ENCODE data around the gene USP34. TPM values are rescaled to one million over a fixed set of nuclear protein-coding genes. Genes with fewer than 3 reads are reported as not detected.
"Not testable (repeated sequence)": the region's sequence is repeated elsewhere in the genome, so short reads cannot be mapped to it uniquely, and the experiment has no call there.

USP34 gene
- polyA plus RNA-seq, 3 donors = 114 to 147 (median 141) TPM

DNA sequence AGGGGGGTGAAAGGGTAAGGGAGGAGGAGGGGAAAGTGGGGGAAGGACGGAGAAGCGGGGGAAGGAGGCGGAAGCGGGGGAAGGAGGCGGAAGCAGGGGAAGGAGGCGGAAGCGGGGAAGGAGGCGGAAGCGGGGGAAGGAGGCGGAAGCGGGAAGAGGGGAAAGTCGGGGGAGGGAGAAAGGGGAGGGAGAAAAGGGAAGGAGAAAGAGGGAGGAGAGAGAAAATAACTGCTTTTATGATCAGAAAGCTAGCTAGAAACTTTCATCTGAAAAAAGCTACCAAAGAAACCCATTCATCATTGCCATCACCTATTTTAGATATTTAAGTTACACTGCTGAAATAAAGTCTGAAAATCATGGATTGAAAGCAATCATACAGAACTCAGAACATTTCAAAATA lies 72.5 kb downstream of the USP34 start:
- no peak for DNase-seq (ENCODE audit: extremely low read depth in 1 of 11, low read depth in 9 of 11, low spot score in 4 of 11)

DNA sequence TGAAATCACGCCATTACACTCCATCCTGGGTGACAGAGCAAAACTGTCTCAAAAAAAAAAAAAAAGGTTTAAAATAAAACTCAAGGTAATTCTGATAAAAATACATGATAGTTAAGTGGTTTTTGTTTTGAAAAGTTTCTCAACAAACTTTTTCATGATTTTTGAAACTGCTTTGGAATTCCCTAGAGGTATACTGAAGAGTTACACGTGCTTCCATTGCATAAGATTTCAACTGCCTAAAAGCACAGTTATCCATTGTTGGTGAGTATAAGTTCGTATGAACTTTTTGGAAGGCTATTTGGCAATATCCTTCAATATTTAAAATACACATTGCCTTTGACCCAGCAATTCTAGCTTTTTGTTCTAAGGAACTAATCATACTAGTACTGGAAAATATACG lies 74.9 kb downstream of the USP34 start:
- DNase-seq (ENCODE audit: extremely low read depth in 1 of 11, low read depth in 9 of 11, low spot score in 4 of 11) = no peak

DNA sequence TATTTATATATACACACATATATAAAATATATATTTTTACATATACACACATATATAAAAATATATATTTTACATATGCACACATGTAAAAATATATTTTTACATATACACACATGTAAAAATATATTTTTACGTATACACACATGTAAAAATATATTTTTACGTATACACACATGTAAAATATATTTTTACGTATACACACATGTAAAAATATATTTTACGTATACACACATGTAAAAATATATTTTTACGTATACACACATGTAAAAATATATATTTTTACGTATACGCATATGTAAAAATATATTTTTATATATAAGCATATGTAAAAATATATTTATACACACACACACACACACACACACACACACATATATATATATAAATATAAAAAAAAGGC lies 83.3 kb downstream of the USP34 start:
- DNase-seq (ENCODE audit: extremely low read depth in 1 of 11, low read depth in 9 of 11, low spot score in 4 of 11) = not testable (repeated sequence)

DNA sequence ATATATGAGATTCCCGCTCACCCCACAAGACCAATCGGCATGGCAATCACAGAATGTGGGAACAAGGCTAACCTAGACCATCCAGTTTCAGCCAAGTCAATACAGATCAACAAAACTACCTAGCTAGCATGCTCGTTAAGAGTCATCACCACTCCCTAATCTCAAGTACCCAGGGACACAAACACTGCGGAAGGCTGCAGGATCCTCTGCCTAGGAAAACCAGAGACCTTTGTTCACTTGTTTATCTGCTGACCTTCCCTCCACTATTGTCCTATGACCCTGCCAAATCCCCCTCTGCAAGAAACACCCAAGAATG lies 90.0 kb downstream of the USP34 start:
- not testable (repeated sequence) for DNase-seq (ENCODE audit: extremely low read depth in 1 of 11, low read depth in 9 of 11, low spot score in 4 of 11)

DNA sequence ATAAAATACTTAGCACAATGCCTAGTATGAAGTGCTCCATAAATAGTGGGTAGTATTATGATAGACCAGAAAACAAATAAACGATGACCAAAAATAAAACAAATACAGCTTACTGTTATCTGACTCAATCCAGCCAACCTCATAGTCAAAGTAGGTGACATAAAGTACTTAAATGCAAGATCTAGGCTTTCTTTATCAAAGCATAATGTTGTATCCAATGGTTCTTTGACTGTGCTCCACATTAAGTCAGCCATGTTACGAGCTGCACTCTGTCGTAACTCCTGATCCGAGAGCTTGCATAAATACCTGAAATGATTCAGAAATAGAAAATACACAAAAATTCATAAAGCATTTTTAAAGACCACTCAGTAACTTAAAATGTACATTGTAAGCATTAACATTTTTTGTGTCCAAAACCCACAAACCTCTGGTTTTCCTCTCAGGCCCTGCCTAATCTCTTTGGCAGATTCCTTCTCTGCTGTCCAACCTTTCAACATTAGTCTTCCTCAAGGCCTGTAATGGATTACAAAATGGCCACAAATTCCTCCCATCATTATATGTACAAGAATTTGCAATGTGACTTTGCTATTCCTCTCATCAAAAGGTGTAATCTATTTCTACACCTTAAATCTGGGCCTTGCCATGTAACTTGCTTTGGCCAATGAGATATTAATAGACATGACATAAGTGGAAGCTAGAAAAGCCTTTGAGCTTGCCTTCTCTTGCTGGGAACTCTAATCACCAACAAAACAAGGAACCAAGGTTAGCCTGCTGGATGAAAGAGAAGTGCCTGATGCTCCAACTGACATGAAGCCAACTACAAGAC lies 90.6 kb downstream of the USP34 start:
- DNase-seq (ENCODE audit: extremely low read depth in 1 of 11, low read depth in 9 of 11, low spot score in 4 of 11) = no peak

DNA sequence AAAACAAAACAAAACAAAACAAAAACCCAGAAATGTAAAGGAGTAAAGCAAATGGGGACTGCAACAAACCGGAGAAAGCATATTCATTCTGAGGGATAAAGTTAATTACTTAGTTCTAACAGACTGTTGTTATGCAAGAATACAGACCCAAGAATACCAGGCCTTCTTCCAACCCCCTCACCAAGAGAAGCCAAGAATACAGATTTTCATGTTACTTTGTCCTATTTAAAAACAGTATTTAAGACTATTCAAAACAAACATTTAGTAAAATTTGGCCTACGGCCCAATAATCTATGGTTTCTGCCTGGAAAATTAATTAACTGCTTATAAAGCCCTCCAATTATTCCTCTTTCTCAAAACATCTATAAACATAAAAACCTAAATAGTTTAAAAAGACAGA lies 91.4 kb downstream of the USP34 start:
- DNase-seq (ENCODE audit: extremely low read depth in 1 of 11, low read depth in 9 of 11, low spot score in 4 of 11) = no peak

DNA sequence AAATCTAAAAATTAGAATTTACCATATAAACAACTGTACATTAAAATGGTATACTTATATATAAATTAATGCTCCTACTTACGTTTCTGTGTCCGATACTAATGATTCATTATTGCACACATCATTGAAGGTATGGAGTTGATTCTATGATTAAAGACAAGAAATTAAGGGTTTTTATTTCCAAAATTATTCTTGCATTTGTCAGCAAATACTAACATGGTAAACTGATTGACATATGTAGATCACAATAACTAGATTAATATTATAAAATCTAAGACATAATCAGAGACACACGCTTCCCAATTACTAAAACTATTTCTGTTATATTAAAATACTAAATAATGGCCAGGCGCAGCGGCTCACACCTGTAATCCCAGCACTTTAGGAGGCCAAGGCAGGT lies 92.6 kb downstream of the USP34 start:
- DNase-seq (ENCODE audit: extremely low read depth in 1 of 11, low read depth in 9 of 11, low spot score in 4 of 11) = no peak

DNA sequence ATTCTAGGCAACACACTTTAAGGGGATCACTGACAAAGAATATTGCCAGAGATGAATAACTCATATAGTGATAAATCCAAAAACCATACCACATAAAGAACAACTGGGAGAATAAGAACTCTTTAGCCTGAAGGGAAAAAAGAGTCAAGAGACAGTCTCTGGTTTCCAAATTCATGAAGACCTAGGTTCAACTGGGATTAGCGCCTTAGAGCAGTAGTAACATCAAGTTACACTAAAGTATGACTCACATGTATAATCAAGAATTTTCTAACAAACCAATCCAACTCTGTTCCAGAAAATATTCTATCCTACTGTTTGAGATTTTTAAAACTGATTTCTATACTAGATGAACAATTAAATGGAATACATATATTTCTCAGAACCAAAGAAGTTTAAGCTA lies 93.8 kb downstream of the USP34 start:
- no peak for DNase-seq (ENCODE audit: extremely low read depth in 1 of 11, low read depth in 9 of 11, low spot score in 4 of 11)

DNA sequence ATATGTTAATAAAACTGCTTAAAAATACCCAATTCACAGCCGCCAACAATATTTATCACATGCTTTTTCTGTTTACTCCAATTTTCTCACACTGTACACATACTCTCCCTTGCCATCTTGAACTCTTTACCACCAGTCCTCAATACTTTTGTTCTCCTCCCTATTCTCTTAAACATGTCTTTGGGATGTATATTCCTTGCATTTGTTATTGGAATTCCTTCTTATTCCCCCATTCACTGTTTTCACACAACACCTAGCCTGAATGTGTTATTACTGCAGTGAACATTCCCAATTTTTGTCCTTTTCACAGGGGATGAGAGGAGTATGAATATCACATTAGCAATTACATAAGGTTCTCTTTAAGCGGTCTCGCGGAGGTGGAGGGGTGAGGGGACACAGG lies 94.7 kb downstream of the USP34 start:
- DNase-seq (ENCODE audit: extremely low read depth in 1 of 11, low read depth in 9 of 11, low spot score in 4 of 11) = no peak

DNA sequence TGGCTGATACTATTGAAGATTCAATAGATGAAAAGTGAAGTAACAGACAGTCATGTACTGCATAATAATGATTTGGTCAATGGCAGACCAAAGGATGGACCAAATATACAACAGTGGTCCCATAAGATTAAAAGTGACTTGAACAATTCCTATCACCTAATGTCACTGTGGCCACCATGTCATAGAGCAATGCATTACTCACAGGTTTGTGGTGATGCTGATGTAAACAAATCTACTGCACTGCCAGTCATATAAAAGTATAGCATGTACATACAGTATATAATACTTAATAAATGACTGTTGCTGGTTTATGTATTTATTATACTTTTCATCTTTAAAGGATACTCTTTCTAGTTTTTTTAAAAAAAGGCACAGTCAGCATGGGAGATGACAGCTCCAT lies 99.9 kb downstream of the USP34 start:
- no peak for DNase-seq (ENCODE audit: extremely low read depth in 1 of 11, low read depth in 9 of 11, low spot score in 4 of 11)

DNA sequence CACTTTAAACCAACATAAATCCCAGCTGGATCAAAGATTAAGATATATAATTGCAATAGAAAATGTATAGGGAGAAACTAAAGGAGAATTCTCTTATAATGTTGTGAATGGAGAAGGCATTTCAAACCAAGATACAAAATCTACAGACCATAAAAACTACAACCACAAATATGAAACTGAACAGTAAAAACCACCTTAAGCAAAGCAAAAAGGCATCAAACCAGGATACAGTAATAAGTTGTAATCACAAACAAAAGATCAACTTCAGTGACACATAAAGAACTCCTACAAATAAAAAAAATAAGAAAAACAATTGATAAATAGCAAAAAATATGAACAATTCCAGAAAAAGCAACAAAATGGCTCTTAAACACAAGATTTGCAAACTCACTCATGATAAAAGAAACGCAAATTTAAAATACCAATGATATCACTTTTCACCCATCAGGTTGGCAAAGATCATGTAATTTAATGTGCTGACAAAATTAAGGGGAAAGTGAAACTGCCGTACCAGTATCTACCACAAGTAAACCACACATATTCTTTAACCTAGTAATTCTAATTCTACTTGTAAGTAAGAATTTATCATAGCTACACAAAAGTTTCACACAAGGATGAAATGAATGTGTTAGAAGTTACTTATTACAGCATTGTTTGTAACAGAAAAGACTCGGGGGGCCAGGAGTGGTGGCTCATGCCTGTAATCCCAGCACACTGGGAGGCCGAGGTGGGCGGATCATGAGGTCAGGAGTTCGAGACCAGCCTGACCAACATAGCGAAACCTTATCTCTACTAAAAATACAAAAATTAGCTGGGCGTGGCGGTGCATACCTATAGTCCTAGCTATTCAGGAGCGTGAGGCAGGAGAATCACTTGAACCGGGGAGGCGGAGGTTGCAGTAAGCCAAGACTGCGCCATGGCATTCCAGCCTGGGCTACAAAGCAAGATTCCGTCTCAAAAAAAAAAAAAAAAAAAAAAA lies 101.9 kb downstream of the USP34 start:
- DNase-seq (ENCODE audit: extremely low read depth in 1 of 11, low read depth in 9 of 11, low spot score in 4 of 11) = no peak

DNA sequence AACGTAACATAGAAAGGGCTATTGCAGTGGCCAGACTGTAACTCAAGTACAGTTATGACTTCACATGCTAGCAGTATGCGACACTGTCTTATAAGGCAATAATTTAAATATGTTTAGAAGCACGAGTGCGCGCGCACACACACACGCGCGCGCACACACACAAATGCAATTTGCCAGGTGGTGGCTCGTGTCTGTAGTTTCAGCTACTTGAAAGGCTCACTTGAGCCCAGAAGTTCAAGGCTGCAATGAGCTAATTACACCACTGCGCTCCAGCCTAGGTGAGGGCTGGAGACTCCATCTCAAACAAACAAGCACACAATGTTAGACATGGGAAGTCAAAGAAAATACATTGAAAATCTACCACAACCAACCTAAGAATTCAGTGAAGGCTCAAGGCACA lies 103.7 kb downstream of the USP34 start:
- DNase-seq (ENCODE audit: extremely low read depth in 1 of 11, low read depth in 9 of 11, low spot score in 4 of 11) = no peak

DNA sequence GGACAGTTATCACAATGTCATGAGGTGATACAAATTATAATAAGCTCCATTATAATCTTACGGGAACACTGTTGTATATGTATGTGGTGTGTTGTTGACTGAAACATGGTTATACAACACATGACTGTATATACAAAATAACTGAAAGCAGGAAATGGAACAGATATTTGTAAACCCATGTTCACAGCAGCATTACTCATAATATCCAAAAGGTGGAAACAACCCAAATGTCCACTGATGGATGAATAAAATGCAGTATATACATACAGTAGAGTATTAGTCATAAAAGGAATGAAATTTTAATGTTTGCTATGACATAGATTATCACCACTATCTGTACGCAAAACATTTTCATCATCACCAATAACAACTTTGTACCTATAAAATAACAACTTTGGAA lies 107.3 kb downstream of the USP34 start:
- no peak for DNase-seq (ENCODE audit: extremely low read depth in 1 of 11, low read depth in 9 of 11, low spot score in 4 of 11)

DNA sequence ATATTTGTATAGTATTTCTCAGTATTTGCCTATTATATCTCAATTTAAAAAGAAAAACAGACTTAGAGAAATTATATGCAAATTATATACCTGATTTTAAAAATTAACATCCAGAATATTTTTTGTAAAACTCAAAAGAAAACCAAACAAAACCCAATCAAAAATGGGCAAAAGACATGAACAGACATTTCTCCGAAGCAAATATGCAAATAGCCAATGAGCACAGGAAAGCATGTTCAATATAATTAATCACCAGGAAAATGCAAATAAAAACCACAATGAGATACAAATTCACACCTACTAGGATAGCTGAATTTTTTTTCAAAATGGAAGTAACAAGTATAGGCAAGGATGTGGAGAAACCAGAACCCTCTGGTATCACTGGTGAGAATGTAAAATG lies 108.0 kb downstream of the USP34 start:
- no peak for DNase-seq (ENCODE audit: extremely low read depth in 1 of 11, low read depth in 9 of 11, low spot score in 4 of 11)

DNA sequence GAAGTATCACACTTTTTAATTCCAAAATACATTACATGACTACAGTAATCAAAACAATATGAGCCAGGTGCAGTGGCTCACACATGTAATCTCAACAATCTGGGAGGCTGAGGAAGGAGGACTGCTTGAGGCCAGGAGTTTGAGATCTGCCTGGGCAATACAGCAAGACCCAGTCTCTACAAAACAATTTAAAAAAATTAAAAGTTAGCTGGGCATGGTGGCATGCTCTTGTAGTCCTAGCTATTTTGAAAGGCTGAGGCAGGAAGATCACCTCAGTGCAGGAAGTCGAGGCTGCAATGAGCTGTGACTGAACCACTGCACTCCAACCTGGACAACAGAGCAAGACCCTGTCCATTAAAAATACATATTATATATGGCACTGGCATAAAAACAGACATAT lies 109.8 kb downstream of the USP34 start:
- DNase-seq (ENCODE audit: extremely low read depth in 1 of 11, low read depth in 9 of 11, low spot score in 4 of 11) = no peak

DNA sequence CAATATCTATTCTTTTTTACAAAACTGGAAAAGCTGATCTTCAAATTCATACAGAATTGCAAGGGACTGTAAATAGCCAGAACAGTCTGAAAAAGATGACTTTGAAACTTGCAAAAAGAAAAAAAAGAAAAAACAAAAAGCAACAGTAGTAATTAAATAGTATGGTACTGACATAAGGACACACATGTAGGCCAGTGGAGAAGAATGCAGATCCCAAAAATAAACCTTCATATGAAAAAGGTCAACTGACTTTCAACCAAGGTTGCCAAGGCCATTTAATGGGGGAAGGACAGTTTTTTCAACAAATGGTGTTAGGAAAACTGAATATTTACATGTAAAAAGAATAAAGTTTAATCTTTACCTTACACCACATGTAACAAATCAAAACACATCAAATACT lies 111.8 kb downstream of the USP34 start:
- no peak for DNase-seq (ENCODE audit: extremely low read depth in 1 of 11, low read depth in 9 of 11, low spot score in 4 of 11)

DNA sequence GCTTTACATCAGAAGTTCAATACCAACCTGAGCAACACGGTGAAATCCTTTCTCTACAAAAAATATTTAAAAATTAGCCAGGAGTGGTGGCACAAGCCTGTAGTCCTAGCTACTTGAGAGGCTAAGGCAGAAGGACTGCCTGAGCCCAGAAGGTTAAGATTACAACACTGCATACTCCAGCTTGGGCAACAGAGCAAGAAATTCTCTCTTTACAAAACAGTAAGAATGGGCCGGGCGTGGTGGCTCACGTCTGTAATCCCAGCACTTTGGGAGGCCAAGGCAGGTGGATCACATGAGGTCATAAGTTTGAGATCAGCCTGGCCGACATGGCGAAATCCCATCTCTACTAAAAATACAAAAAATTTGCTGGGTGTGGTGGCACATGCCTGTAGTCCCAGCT lies 113.2 kb downstream of the USP34 start:
- no peak for DNase-seq (ENCODE audit: extremely low read depth in 1 of 11, low read depth in 9 of 11, low spot score in 4 of 11)

DNA sequence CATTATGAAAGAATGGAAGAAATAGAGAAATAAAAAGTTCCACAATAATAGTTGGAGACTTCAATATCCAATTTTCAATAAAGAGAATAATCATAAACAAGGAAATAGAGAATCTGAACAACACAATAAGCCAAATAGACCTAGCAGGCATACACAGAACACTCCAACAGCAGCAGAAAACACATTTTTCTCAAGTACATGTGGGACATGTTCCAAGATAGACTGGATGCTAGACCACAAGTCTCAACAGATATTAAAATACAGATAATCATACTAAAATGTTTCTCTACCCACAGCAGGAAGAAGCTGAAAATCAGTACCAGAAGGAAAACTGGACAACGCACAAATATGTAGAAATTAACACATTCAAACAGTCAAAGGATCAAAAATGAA lies 113.9 kb downstream of the USP34 start:
- no peak for DNase-seq (ENCODE audit: extremely low read depth in 1 of 11, low read depth in 9 of 11, low spot score in 4 of 11)

DNA sequence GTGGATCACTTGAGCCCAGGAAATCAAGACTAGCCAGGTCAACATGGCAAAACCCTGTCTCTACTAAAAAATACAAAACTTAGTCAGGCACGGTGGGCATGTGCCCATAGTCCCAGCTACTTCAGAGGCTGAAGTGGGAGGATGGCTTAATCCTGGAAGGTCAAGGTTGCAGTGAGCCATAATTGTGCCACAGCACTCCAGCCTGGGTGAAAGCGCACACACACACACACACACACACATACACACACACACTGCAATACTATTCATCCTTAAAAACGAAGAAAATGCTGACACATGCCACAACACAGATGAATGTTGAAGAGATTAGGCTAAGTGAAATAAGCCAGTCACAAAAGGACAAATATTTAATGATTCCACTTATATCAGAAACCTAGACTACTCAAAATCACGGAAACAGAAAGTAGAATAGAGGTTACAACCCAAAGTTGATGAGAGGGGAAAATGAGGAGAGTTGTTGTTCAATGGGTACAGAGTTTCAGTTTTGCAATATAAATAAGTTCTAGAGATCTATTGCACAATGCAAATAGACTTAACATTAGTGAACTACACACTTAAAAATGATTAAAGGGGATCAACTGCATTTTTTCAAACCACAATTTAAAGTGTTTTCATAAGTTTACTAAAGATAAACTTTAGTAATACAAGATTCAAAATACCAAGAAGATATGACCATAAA lies 114.5 kb downstream of the USP34 start:
- no peak for DNase-seq (ENCODE audit: extremely low read depth in 1 of 11, low read depth in 9 of 11, low spot score in 4 of 11)

Measured in renal cortex interstitium (tissue), 11 donors.